IMR-90 (cell line): ENCODE data around the gene POLR3K. TPM values are rescaled to one million over a fixed set of nuclear protein-coding genes. Genes with fewer than 3 reads are reported as not detected.

ENCODE experiments used
- ATAC-seq: fragments of 200-7000 bp; cut with Tn5 transposase; 2 replicates; pipeline ENCODE4 v1.9.1; 2020; ENCODE audit warnings: low read depth, mild to moderate bottlenecking, moderate library complexity
- BruUV-seq: library from RNA; stranded (reverse); fragments of 400-500 nt; replicated peaks from 2 replicates; lab custom pipeline; 2021; lab: Mats Ljungman, UMichigan
- CTCF ChIA-PET: fragments of 300-600 bp; formaldehyde crosslinking; extraction: SDS; loops from one replicate; lab custom pipeline; 2021; ENCODE audit warnings: antibody characterized with exemption; lab: Yijun Ruan, JAX
- POLR2A ChIA-PET: fragments of 300-600 bp; sonication (Branson Sonifier 250); formaldehyde crosslinking; loops from one replicate; lab custom pipeline; 2022; ENCODE audit warnings: antibody characterized with exemption; ENCODE audit not compliant: unreplicated experiment; lab: Charles Lee
- DNase-seq: peaks from one replicate; pipeline ENCODE4 v3.0.0; 2013
- H2AFZ ChIP-seq: replicated peaks from 2 replicates; pipeline ENCODE3; 2013; ENCODE audit warnings: low read length, mild to moderate bottlenecking; ENCODE audit not compliant: poor library complexity
- H2AK5ac ChIP-seq: 2 replicates; pipeline ENCODE4 v1.6.1; 2013; ENCODE audit warnings: low read depth, low read length, inconsistent platforms
- H2AK9ac ChIP-seq: replicated peaks from 2 replicates; pipeline ENCODE3; 2013; ENCODE audit warnings: mild to moderate bottlenecking, low read depth, low read length, moderate library complexity; ENCODE audit not compliant: poor library complexity
- H2BK120ac ChIP-seq: 2 replicates; pipeline ENCODE4 v1.6.1; 2013; ENCODE audit warnings: low read depth, low read length, inconsistent platforms
- H2BK15ac ChIP-seq: 3 replicates; pipeline ENCODE4 v1.6.1; 2013; ENCODE audit warnings: low read depth, low read length, inconsistent platforms
- H2BK20ac ChIP-seq: 2 replicates; pipeline ENCODE4 v1.6.1; 2013; ENCODE audit warnings: low read depth, mild to moderate bottlenecking, inconsistent platforms, low read length, moderate library complexity
- H2BK5ac ChIP-seq: 2 replicates; pipeline ENCODE4 v1.6.1; 2013; ENCODE audit warnings: mild to moderate bottlenecking, low read depth, low read length, inconsistent platforms; ENCODE audit not compliant: poor library complexity, severe bottlenecking
- H3K14ac ChIP-seq: replicated peaks from 2 replicates; pipeline ENCODE4 v1.6.1; 2013; ENCODE audit warnings: low read depth, low read length, inconsistent platforms
- H3K18ac ChIP-seq: 2 replicates; pipeline ENCODE4 v1.6.1; 2013; ENCODE audit warnings: low read depth, low read length, control low read depth
- H3K23ac ChIP-seq: 2 replicates; pipeline ENCODE4 v1.6.1; 2013; ENCODE audit warnings: low read depth, low read length, inconsistent platforms
- H3K27ac ChIP-seq: 2 replicates; pipeline ENCODE4 v1.5.1; 2013; ENCODE audit warnings: mild to moderate bottlenecking, control low read depth, low read length; ENCODE audit not compliant: insufficient read depth
- H3K27me3 ChIP-seq: 2 replicates; pipeline ENCODE4 v1.6.1; 2013; ENCODE audit warnings: low read length; ENCODE audit not compliant: control insufficient read depth, insufficient read depth
- H3K36me3 ChIP-seq: 2 replicates; pipeline ENCODE4 v1.6.1; 2013; ENCODE audit warnings: low read length, mixed read lengths; ENCODE audit not compliant: control insufficient read depth, insufficient read depth
- H3K4ac ChIP-seq: 2 replicates; pipeline ENCODE4 v1.6.1; 2013; ENCODE audit warnings: low read depth, low read length, inconsistent platforms
- H3K4me1 ChIP-seq: 2 replicates; pipeline ENCODE4 v1.6.1; 2013; ENCODE audit warnings: low read length, mixed read lengths; ENCODE audit not compliant: control insufficient read depth, insufficient read depth
- H3K4me2 ChIP-seq: 2 replicates; pipeline ENCODE4 v1.6.1; 2013; ENCODE audit warnings: low read depth, mild to moderate bottlenecking, control low read depth, low read length, moderate library complexity
- H3K4me3 ChIP-seq: 2 replicates; pipeline ENCODE4 v1.5.1; 2013; ENCODE audit warnings: low read depth, mild to moderate bottlenecking, control low read depth, low read length, moderate library complexity; ENCODE audit not compliant: insufficient read depth
- H3K56ac ChIP-seq: 2 replicates; pipeline ENCODE4 v1.6.1; 2013; ENCODE audit warnings: low read length, inconsistent platforms; ENCODE audit not compliant: insufficient read depth; ENCODE audit errors: extremely low read depth
- H3K79me1 ChIP-seq, 2 experiments: 2 replicates each; pipeline ENCODE4 v1.6.1; 2013; ENCODE audit warnings: low read length in 2 of 2, inconsistent platforms in 1 of 2, low read depth in 1 of 2
- H3K9ac ChIP-seq: 2 replicates; pipeline ENCODE4 v1.6.1; 2013; ENCODE audit warnings: low read depth, low read length, control low read depth
- H3K9me1 ChIP-seq: 2 replicates; pipeline ENCODE4 v1.6.1; 2013; ENCODE audit warnings: low read length, inconsistent platforms; ENCODE audit not compliant: insufficient read depth
- H3K9me3 ChIP-seq: 2 replicates; pipeline ENCODE4 v1.6.1; 2013; ENCODE audit warnings: low read length; ENCODE audit not compliant: control insufficient read depth, insufficient read depth
- H4K20me1 ChIP-seq: 2 replicates; pipeline ENCODE4 v1.6.1; 2013; ENCODE audit warnings: low read length, inconsistent platforms; ENCODE audit not compliant: insufficient read depth
- H4K5ac ChIP-seq: 2 replicates; pipeline ENCODE4 v1.6.1; 2013; ENCODE audit warnings: mild to moderate bottlenecking, low read depth, low read length, control low read depth
- H4K8ac ChIP-seq, 2 experiments: 2 replicates each; pipeline ENCODE4 v1.6.1; 2013; ENCODE audit warnings: low read depth in 2 of 2, low read length in 2 of 2, control low read depth in 1 of 2, inconsistent platforms in 1 of 2
- H4K91ac ChIP-seq: 2 replicates; pipeline ENCODE4 v1.6.1; 2013; ENCODE audit warnings: low read depth, low read length, inconsistent platforms; ENCODE audit not compliant: insufficient read depth
- BHLHE40 ChIP-seq: fragments of 150-350 bp; IDR thresholded peaks from 2 replicates; pipeline ENCODE4 v1.6.1; 2016; ENCODE audit warnings: mild to moderate bottlenecking, low read depth, low read length
- CTCF ChIP-seq: conservative IDR thresholded peaks from 2 replicates; pipeline ENCODE4 v1.5.1; 2012; ENCODE audit warnings: mild to moderate bottlenecking, low read depth, low read length, improper control_type of control experiment
- ELK1 ChIP-seq: fragments of 150-350 bp; IDR thresholded peaks from 2 replicates; pipeline ENCODE4 v1.6.1; 2016; ENCODE audit warnings: low read depth, mild to moderate bottlenecking, low read length, moderate library complexity, borderline replicate concordance
- FOS ChIP-seq: fragments of 150-350 bp; IDR thresholded peaks from 2 replicates; pipeline ENCODE4 v1.6.1; 2016; ENCODE audit warnings: low read depth, low read length
- MAFK ChIP-seq: IDR thresholded peaks from 2 replicates; pipeline ENCODE4 v1.6.1; 2012; ENCODE audit warnings: low read depth, low read length, improper control_type of control experiment
- MAZ ChIP-seq: IDR thresholded peaks from 2 replicates; pipeline ENCODE4 v1.6.1; 2012; ENCODE audit warnings: low read depth, mild to moderate bottlenecking, low read length, improper control_type of control experiment, moderate library complexity, borderline replicate concordance
- MXI1 ChIP-seq: IDR thresholded peaks from 2 replicates; pipeline ENCODE4 v1.6.1; 2012; ENCODE audit warnings: low read depth, mild to moderate bottlenecking, low read length, moderate library complexity, borderline replicate concordance
- RAD21 ChIP-seq: IDR thresholded peaks from 2 replicates; pipeline ENCODE4 v1.6.1; 2012; ENCODE audit warnings: low read length, improper control_type of control experiment
- WGBS, 2 experiments: methylation state at CpG; one replicate each; pipeline versions ENCODE4 v1.1.5 to v1.1.7; 2013; ENCODE audit warnings: missing lambda C conversion rate in 2 of 2; ENCODE audit not compliant: insufficient read length in 1 of 2; ENCODE audit errors: extremely low coverage in 2 of 2; 5-methylcytosine and 5-hydroxymethylcytosine counted together
- dilution Hi-C: fragments of 300-500 bp; cut with HindIII; formaldehyde crosslinking; loops from one replicate; pipeline ENCODE4 v1.14.3; 2018; ENCODE audit warnings: low sequenced_read_pairs; ENCODE audit not compliant: unreplicated experiment
- in situ Hi-C: fragments of 300-500 bp; cut with MboI; formaldehyde crosslinking; loops from 3 replicates; pipeline ENCODE4 v1.14.3; 2019; ENCODE audit warnings: low sequenced_read_pairs, inconsistent platforms, mixed read lengths
- intact Hi-C: fragments of 100-400 bp; cut with micrococcal nuclease; formaldehyde crosslinking; loops from 2 replicates; pipeline ENCODE4 v1.10.0; 2022
- polyA plus RNA-seq, 3 experiments: library from polyadenylated mRNA; depleted of rRNA; stranded (reverse); fragments of >200 nt; gene quantifications; 2 replicates each; pipeline ENCODE4 v1.2.3, GENCODE V29; 2012; ENCODE audit warnings: low replicate concordance in 1 of 3
- total RNA-seq: library from RNA; depleted of rRNA; stranded (reverse); fragments of >200 nt; gene quantifications from 2 replicates; pipeline ENCODE4 v1.2.3, GENCODE V29; 2012

The POLR3K gene
- total and polyA plus RNA-seq, 2 of the 4 experiments (the other 2 are of a cell fraction): 9.0 to 39.5 TPM

- Histone ChIP-seq H3K4me3 (peak overlapping the region; percentile 85), H3K79me1 (peaks cover 7 to 36% of the 10 kb centered on the region in 2 experiments), H2BK120ac (peak overlapping the region; percentile 72), H2AK9ac (peak overlapping the region; percentile 96), H3K56ac (peak overlapping the region; percentile 62), H4K20me1 (peaks cover 11% of the 10 kb centered on the region), H3K27me3 (no peaks in the 10 kb centered on the region), H3K9me3 (no peaks in the 10 kb centered on the region), H2AK5ac (peak overlapping the region; percentile 97), H4K8ac (peak overlapping the region; percentile 92 to 95), H3K23ac (peak overlapping the region; percentile 54; the same call in 1 of the 2 replicates), H3K4me1 (peaks cover 43% of the 10 kb centered on the region), H4K91ac (peak overlapping the region; percentile 93), H3K27ac (peak overlapping the region; percentile 98), H4K5ac (peak overlapping the region; percentile 86), H2AFZ (peak overlapping the region; percentile 82), H3K9ac (peak overlapping the region; percentile 71), H2BK5ac (peak overlapping the region; percentile 94), H3K4ac (peak overlapping the region; percentile 93), H2BK15ac (peak overlapping the region; percentile 42; the same call in 1 of the 3 replicates), H3K4me2 (peak overlapping the region; percentile 41), H3K18ac (peak overlapping the region; percentile 31; the same call in 1 of the 2 replicates), H2BK20ac (peak overlapping the region; percentile 55; the same call in 1 of the 2 replicates), H3K9me1 (peaks cover 17% of the 10 kb centered on the region), H3K36me3 (peaks cover 15% of the 10 kb centered on the region), H3K14ac (peak overlapping the region; percentile 81)
- 21% methylated on average over 16 of the region's 31 CpGs; no CpG with 5 or more reads in 1 of the 2 experiments for WGBS, 2 experiments
- POLR2A ChIA-PET: no interaction called here
- no peak for TF ChIP-seq CTCF
- no peak for TF ChIP-seq ELK1
- TF ChIP-seq BHLHE40: no peak
- no peak for TF ChIP-seq MXI1
- TF ChIP-seq RAD21: no peak
- no peak for TF ChIP-seq FOS
- no peak for TF ChIP-seq MAFK
- TF ChIP-seq MAZ: no peak
- dilution Hi-C loops (no loop called here), in situ Hi-C loops (no loop called here), intact Hi-C loops (no loop called here)
- CTCF ChIA-PET: interaction anchor here (1.0 kb wide), 1 partner anchor 11 kb away, joined by 3 read pairs; no protein-coding TSS in a partner anchor
- DNase-seq (peak; percentile 61), ATAC-seq (peak; percentile 16)
- no TSS peak for BruUV-seq
These were observed 23.9 kb upstream of the POLR3K start for GRCh38 chr16:77273-77806.
